ENCODE results near the gene MED7.

The MED7 gene

DNA sequence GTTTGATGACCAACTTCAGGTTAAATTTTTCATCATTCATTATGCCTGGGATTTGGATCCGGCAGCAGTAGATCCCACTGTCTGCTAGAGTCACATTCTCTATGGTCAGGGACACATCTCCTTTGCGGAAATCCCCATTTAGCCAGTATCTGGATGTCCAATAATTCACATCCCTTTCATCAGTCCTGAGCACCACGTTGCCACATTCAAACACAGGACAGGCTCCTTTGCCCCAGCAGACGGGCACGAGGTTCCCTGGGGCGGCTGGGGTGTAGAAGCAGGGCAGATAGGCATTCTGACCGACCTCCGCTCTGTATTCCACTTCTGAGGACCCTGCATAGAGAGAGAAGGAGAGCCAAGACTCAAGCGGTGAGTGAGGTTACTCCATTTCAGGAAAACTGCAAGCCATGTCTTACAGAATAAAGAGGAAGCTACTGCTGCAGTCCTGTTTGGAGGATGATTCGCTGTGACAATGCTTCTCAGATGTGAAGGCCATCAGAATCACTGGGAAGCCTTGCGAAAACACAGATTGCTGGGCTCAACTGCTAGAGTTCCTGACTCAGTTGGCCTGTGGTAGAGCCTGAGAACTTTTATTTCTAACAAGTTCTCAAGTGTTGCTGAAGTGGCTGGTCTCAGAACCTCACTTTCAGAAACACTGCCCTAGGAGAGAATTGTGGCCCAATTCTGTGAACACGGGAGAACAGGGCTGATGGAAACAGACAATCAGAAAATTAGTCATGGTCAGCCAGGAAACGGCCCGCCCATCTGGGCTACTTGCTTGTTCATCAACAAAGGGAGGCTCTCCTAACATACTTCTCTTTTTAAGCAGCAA lies 35.8 kb downstream of the MED7 start:
- no peak for DNase-seq (ENCODE audit: low read depth in 2 of 2)

DNA sequence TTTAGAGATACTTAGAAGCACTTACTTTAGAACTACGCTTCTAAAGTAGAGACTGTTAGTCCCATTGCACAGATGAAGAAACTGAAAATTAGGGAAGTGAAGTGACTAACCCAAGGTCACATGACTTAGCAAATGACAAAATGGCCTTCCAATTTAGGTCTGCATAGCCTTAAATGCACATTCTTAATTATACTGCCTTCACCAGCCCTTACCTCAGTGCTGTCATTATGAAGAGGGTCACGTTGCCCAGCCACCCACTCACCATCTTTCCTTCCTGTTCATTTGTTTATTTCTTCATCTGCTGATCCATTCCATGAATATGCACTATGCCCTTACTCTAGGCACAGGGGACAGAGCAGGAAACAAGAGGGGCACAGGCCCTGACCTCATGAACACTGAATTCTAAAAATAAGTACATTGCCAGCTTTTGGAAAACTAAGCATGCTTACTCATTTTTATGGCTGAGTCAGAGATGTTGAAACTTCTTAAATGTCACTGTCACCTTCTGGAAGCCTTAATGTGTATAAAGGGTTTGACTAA lies 42.5 kb downstream of the MED7 start:
- DNase-seq (ENCODE audit: low read depth in 2 of 2) = peak; percentile 3 to 4

DNA sequence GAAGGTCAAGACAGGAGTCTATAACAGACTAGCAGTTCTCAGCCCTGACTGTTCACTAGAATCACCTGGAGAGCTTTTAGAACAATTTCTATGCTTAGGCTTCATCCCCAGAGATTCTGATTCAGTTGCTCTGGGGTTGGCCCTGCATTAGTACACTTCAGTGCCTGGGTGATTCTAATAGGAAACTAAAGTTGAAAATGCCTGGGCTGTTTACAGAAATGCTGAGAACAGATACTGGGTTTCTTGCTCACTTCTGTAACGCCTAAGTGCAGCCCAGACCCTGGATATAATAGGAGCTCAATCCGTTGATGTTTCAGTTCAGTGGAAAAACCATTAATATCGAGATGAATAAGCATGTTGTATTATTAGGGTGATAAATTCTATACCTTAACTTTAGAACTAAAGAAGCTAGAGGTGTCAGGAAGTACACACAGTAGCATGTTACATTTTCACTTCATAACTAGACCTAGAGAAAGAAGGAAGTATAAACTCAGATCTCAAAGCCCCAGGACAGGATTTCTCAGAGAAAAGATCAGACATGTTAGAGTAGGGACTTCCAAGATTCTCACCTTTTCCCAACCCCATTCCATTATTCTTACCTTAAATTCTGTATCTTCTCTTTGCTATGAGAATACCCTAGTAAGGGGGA lies 54.2 kb downstream of the MED7 start:
- no peak for DNase-seq (ENCODE audit: low read depth in 2 of 2)

All from fibroblast of skin of left quadriceps (primary cell).